Stromal cell of bone marrow (primary cell): ENCODE measurements around the gene THBS4.

Experiments used
- DNase-seq: peaks from one replicate; pipeline ENCODE4 v3.0.0-alpha.2; 2012; ENCODE audit warnings: low read depth

Gene THBS4

GRCh38 chr5:80116465-80116864 lies 81.3 kb downstream of the THBS4 start:
- no peak for DNase-seq

GRCh38 chr5:80117446-80117845 lies 82.3 kb downstream of the THBS4 start:
- no peak for DNase-seq

GRCh38 chr5:80119372-80119771 lies 84.2 kb downstream of the THBS4 start:
- no peak for DNase-seq

GRCh38 chr5:80122579-80122978 lies 87.4 kb downstream of the THBS4 start:
- DNase-seq: no peak

DNA sequence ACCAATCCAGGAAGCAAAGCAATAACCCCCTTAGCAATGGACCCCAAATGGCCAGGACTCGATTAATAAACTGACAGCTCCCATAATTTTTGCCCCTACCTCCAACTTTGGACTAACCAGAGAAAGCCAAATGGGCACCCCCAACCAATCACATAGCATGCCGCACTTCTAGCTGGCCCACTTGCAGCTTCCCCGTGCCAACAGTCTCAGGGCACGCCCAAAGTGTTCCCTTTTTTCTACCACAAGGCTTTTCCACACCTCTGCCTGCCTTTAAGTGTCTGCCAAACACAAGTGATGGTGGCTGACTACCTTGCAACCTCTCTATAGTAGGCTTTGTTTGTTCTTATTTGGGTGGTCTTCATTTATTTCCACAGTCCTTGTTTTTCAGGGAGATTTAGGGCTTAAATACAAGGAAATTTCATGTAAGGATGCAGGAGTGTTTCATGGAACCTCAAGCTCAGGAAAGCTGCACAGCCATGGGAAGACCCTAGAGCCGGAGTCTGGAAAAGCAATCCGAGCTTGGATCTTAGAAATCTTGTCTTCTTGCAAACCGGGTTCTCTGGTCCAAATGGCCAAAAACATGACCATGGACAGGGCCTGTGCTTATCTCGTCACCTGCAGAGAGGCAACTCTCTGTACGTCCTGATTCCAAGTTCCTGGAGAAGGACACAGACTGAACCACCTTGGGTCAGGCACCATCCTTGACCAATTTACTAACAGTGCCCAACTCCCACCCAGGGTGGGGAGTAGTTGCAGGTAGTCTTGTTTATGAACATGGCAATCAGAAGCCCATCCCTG lies 89.2 kb downstream of the THBS4 start:
- no peak for DNase-seq

- DNase-seq: no peak
These were observed 90.1 kb downstream of the THBS4 start for GRCh38 chr5:80125022-80125961.

DNA sequence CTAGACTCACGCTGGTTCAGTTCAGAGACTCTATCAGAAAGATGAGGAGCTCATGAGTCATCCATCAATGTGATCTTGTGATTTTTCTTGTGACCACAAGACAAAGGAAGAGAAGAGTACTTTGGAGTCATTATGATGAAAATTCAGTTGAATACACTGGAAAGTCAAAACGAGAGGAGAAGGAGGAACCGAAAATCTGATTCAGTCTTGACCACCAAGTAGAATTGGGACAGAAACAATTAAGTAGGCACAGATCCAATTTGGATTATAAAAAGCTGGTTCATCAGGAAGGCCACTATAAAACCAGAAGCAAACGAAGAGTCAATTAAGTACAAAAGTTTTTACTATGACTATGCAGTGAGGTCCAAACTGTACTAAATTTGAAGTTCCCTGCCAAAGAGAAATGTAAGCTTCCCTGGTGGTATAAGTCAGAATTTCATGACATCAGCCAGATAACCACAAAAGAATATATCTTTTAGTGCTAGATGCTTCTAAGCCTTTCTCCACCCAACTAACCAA lies 90.9 kb downstream of the THBS4 start:
- DNase-seq: peak; percentile 95

- DNase-seq: peak; percentile 23
These were observed 92.0 kb downstream of the THBS4 start for GRCh38 chr5:80127116-80127552.

GRCh38 chr5:80128141-80128540 lies 93.0 kb downstream of the THBS4 start:
- no peak for DNase-seq

GRCh38 chr5:80129146-80129545 lies 94.0 kb downstream of the THBS4 start:
- no peak for DNase-seq
